Astrocyte (in vitro differentiated cells and primary cell): ENCODE data around the gene CADM1. TPM values are rescaled to one million over a fixed set of nuclear protein-coding genes. Genes with fewer than 3 reads are reported as not detected.

ENCODE experiments used
- DNase-seq: peaks from one replicate; pipeline ENCODE4 v3.0.0-alpha.2; 2010; ENCODE audit warnings: low read depth
- FAIRE-seq: peaks from 2 replicates; lab custom pipeline; 2011; peaks lifted over from hg19 to GRCh38; lab: Jason Lieb, UNC
- H2AFZ ChIP-seq: 2 replicates; pipeline ENCODE4 v1.6.0; 2012; ENCODE audit warnings: low read depth, low read length, inconsistent platforms
- H3K27ac ChIP-seq: 2 replicates; pipeline ENCODE4 v1.5.1; 2011; ENCODE audit warnings: low read depth, low read length, inconsistent platforms
- H3K27me3 ChIP-seq: 2 replicates; pipeline ENCODE4 v1.6.0; 2011; ENCODE audit warnings: low read length, inconsistent platforms; ENCODE audit not compliant: insufficient read depth
- H3K36me3 ChIP-seq: 2 replicates; pipeline ENCODE4 v1.5.1; 2011; ENCODE audit warnings: low read length, inconsistent platforms; ENCODE audit not compliant: insufficient read depth
- H3K4me1 ChIP-seq: 2 replicates; pipeline ENCODE4 v1.5.1; 2011; ENCODE audit warnings: low read length, inconsistent platforms; ENCODE audit not compliant: insufficient read depth
- H3K4me2 ChIP-seq: 2 replicates; pipeline ENCODE4 v1.6.0; 2012; ENCODE audit warnings: low read length, inconsistent platforms
- H3K4me3 ChIP-seq: 2 replicates; pipeline ENCODE4 v1.5.1; 2011; ENCODE audit warnings: low read depth, mild to moderate bottlenecking, low read length, inconsistent platforms; ENCODE audit not compliant: insufficient read depth
- H3K79me2 ChIP-seq: 2 replicates; pipeline ENCODE4 v1.6.0; 2012; ENCODE audit warnings: mild to moderate bottlenecking, low read length, inconsistent platforms; ENCODE audit not compliant: insufficient read depth
- H3K9ac ChIP-seq: 2 replicates; pipeline ENCODE4 v1.6.0; 2012; ENCODE audit warnings: mild to moderate bottlenecking, low read length, inconsistent platforms
- H3K9me3 ChIP-seq: 2 replicates; pipeline ENCODE4 v1.5.1; 2012; ENCODE audit warnings: low read depth, mild to moderate bottlenecking, low read length, inconsistent platforms; ENCODE audit not compliant: insufficient read depth
- H4K20me1 ChIP-seq: 2 replicates; pipeline ENCODE4 v1.6.0; 2012; ENCODE audit warnings: low read length, inconsistent platforms; ENCODE audit not compliant: insufficient read depth
- H3K27ac Mint-ChIP-seq: one replicate; pipeline ENCODE4 v1.8.0; 2021; ENCODE audit warnings: mild to moderate bottlenecking, mixed read lengths; ENCODE audit not compliant: unreplicated experiment
- H3K27me3 Mint-ChIP-seq: one replicate; pipeline ENCODE4 v1.8.0; 2021; ENCODE audit warnings: low read depth, mixed read lengths; ENCODE audit not compliant: unreplicated experiment
- H3K36me3 Mint-ChIP-seq: one replicate; pipeline ENCODE4 v1.8.0; 2021; ENCODE audit warnings: low read depth, mixed read lengths; ENCODE audit not compliant: unreplicated experiment
- H3K4me1 Mint-ChIP-seq: one replicate; pipeline ENCODE4 v1.8.0; 2021; ENCODE audit warnings: low read depth, mixed read lengths; ENCODE audit not compliant: unreplicated experiment
- H3K4me3 Mint-ChIP-seq: one replicate; pipeline ENCODE4 v1.8.0; 2021; ENCODE audit warnings: mild to moderate bottlenecking, moderate library complexity, mixed read lengths; ENCODE audit not compliant: unreplicated experiment
- H3K9me3 Mint-ChIP-seq: one replicate; pipeline ENCODE4 v1.8.0; 2021; ENCODE audit warnings: mild to moderate bottlenecking, mixed read lengths; ENCODE audit not compliant: unreplicated experiment
- CTCF ChIP-seq: IDR thresholded peaks from 2 replicates; pipeline ENCODE4 v1.5.1; 2011; ENCODE audit warnings: low read depth, mild to moderate bottlenecking, inconsistent platforms, low read length, moderate library complexity; ENCODE audit not compliant: insufficient read depth
- EZH2 ChIP-seq: IDR thresholded peaks from 2 replicates; pipeline ENCODE4 v1.6.1; 2012; ENCODE audit warnings: mild to moderate bottlenecking, low read length, inconsistent platforms; ENCODE audit not compliant: insufficient read depth
- total RNA-seq: library from RNA; stranded (reverse); gene quantifications from 2 replicates; pipeline ENCODE4 v1.2.1, GENCODE V29; 2021

Gene CADM1
- total RNA-seq, 1 donor from 2014 or later, result 414 TPM

- H3K27ac Mint-ChIP-seq, result no peak overlapping the region
- DNase-seq (peak; percentile 60), FAIRE-seq (no peak)
- H3K27me3 ChIP-seq, result no peaks in the 10 kb centered on the region
- no peak overlapping the region for H3K4me2 ChIP-seq
- H4K20me1 ChIP-seq, result no peaks in the 10 kb centered on the region
- H3K4me1 ChIP-seq, result no peaks in the 10 kb centered on the region
- no peaks in the 10 kb centered on the region for H3K36me3 ChIP-seq
- H3K9ac ChIP-seq, result no peak overlapping the region
- no peaks in the 10 kb centered on the region for H3K9me3 ChIP-seq
- H3K4me3 Mint-ChIP-seq, result no peak overlapping the region
- no peak for TF ChIP-seq CTCF
- no peak for TF ChIP-seq EZH2
- no peaks in the 10 kb centered on the region for H3K9me3 Mint-ChIP-seq
- no peak overlapping the region for H2AFZ ChIP-seq
- peaks cover 22% of the 10 kb centered on the region for H3K4me1 Mint-ChIP-seq
- no peaks in the 10 kb centered on the region for H3K27me3 Mint-ChIP-seq
- H3K36me3 Mint-ChIP-seq, result peaks cover 12% of the 10 kb centered on the region
- H3K27ac ChIP-seq, result no peak overlapping the region
- H3K79me2 ChIP-seq, result no peaks in the 10 kb centered on the region
- no peak overlapping the region for H3K4me3 ChIP-seq
Measured at GRCh38 chr11:115272925-115273324, 231.3 kb downstream of the CADM1 start.

DNA sequence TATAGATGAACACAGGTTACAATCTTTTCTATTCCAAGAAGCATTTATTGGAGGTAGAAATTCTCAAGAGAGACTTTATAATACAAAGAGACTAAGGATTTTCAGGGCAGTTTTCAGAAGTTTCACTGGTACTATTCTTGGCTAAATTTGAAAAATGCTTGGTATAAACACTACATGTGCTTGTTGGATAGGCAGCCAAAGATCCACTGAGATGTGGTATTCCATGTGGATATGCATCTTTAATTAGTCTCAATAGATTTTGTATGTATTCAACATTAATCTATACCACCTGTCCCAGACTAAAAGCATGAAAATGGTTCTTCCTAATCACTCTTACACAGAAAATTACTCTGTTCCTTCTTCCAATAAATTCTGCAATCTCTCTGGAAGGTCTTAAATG, 232.6 kb downstream of the CADM1 start:
- no peaks in the 10 kb centered on the region for H3K27me3 ChIP-seq
- H3K4me3 Mint-ChIP-seq, result no peak overlapping the region
- H3K4me1 ChIP-seq, result no peaks in the 10 kb centered on the region
- no peaks in the 10 kb centered on the region for H3K9me3 ChIP-seq
- H3K27me3 Mint-ChIP-seq, result no peaks in the 10 kb centered on the region
- H3K4me2 ChIP-seq, result no peak overlapping the region
- FAIRE-seq (no peak), DNase-seq (no peak)
- no peaks in the 10 kb centered on the region for H3K36me3 ChIP-seq
- peaks cover 11% of the 10 kb centered on the region for H3K36me3 Mint-ChIP-seq
- no peaks in the 10 kb centered on the region for H3K9me3 Mint-ChIP-seq
- TF ChIP-seq EZH2 (no peak), CTCF (no peak)
- no peak overlapping the region for H3K27ac Mint-ChIP-seq
- no peak overlapping the region for H3K4me3 ChIP-seq
- no peaks in the 10 kb centered on the region for H4K20me1 ChIP-seq
- no peak overlapping the region for H3K9ac ChIP-seq
- H3K27ac ChIP-seq, result no peak overlapping the region
- H3K4me1 Mint-ChIP-seq, result peaks cover 29% of the 10 kb centered on the region
- no peaks in the 10 kb centered on the region for H3K79me2 ChIP-seq
- H2AFZ ChIP-seq, result no peak overlapping the region

- Histone ChIP-seq H3K4me2 (no peak overlapping the region), H3K4me3 (no peak overlapping the region), H2AFZ (no peak overlapping the region), H3K36me3 (no peaks in the 10 kb centered on the region), H4K20me1 (peaks cover 3% of the 10 kb centered on the region), H3K9me3 (no peaks in the 10 kb centered on the region), H3K4me1 (no peaks in the 10 kb centered on the region), H3K79me2 (no peaks in the 10 kb centered on the region), H3K27me3 (no peaks in the 10 kb centered on the region), H3K9ac (no peak overlapping the region), H3K27ac (no peak overlapping the region)
- peaks cover 31% of the 10 kb centered on the region for H3K4me1 Mint-ChIP-seq
- H3K27me3 Mint-ChIP-seq, result no peaks in the 10 kb centered on the region
- no peak for FAIRE-seq
- H3K36me3 Mint-ChIP-seq, result peaks cover 8% of the 10 kb centered on the region
- H3K4me3 Mint-ChIP-seq, result no peak overlapping the region
- no peak for DNase-seq
- no peak for TF ChIP-seq CTCF
- no peak for TF ChIP-seq EZH2
- H3K9me3 Mint-ChIP-seq, result no peaks in the 10 kb centered on the region
- H3K27ac Mint-ChIP-seq, result no peak overlapping the region
Measured at GRCh38 chr11:115269191-115269950, 234.8 kb downstream of the CADM1 start.
